ENCODE results near the gene EPC2. TPM values are rescaled to one million over a fixed set of nuclear protein-coding genes. Genes with fewer than 3 reads are reported as not detected.
A peak's percentile ranks its signal among the peaks of the same experiment; 100 is the strongest.

Gene EPC2
- total RNA-seq, 1 experiment from 2014 or later, result 16.0 TPM

- H3K36me3 ChIP-seq, result no peaks in the 10 kb centered on the region
- H3K4me3 ChIP-seq, result no peak overlapping the region
- H3K4me1 ChIP-seq (replicated peaks), result peaks cover 10% of the 10 kb centered on the region
- no peaks in the 10 kb centered on the region for H3K9me3 ChIP-seq (replicated peaks)
- no peaks in the 10 kb centered on the region for H3K27me3 ChIP-seq (replicated peaks)
- no peak overlapping the region for H3K27ac ChIP-seq
- DNase-seq (ENCODE audit: low read depth in 1 of 2, low spot score in 2 of 2), result no peak
These were observed 27.9 kb upstream of the EPC2 start for GRCh38 chr2:148616662-148617061.

GRCh38 chr2:148617219-148617618 lies 27.3 kb upstream of the EPC2 start:
- Histone ChIP-seq H3K4me3 (no peak overlapping the region), H3K27ac (no peak overlapping the region), H3K36me3 (no peaks in the 10 kb centered on the region), H3K4me1 (replicated peaks) (peaks cover 10% of the 10 kb centered on the region), H3K9me3 (replicated peaks) (no peaks in the 10 kb centered on the region), H3K27me3 (replicated peaks) (no peaks in the 10 kb centered on the region)
- no peak for DNase-seq (ENCODE audit: low read depth in 1 of 2, low spot score in 2 of 2)

- Histone ChIP-seq H3K4me1 (replicated peaks) (peaks cover 4% of the 10 kb centered on the region), H3K27me3 (replicated peaks) (no peaks in the 10 kb centered on the region)
These were observed 24.9 kb upstream of the EPC2 start for GRCh38 chr2:148619560-148620195.

GRCh38 chr2:148622366-148622765 lies 22.2 kb upstream of the EPC2 start:
- Histone ChIP-seq H3K27me3 (replicated peaks) (no peaks in the 10 kb centered on the region), H3K27ac (no peak overlapping the region), H3K4me1 (replicated peaks) (peaks cover 4% of the 10 kb centered on the region), H3K36me3 (no peaks in the 10 kb centered on the region), H3K4me3 (no peak overlapping the region), H3K9me3 (replicated peaks) (no peaks in the 10 kb centered on the region)
- DNase-seq (ENCODE audit: low read depth in 1 of 2, low spot score in 2 of 2), result no peak

More at GRCh38 chr2:148619560-148620195, 24.9 kb upstream of the EPC2 start:
- Histone ChIP-seq H3K27ac (no peak overlapping the region), H3K9me3 (replicated peaks) (no peaks in the 10 kb centered on the region), H3K4me3 (no peak overlapping the region), H3K36me3 (no peaks in the 10 kb centered on the region)
- DNase-seq (ENCODE audit: low read depth in 1 of 2, low spot score in 2 of 2), result no peak

GRCh38 chr2:148623086-148623485 lies 21.5 kb upstream of the EPC2 start:
- H3K27ac ChIP-seq, result no peak overlapping the region
- H3K9me3 ChIP-seq (replicated peaks), result no peaks in the 10 kb centered on the region
- H3K36me3 ChIP-seq, result no peaks in the 10 kb centered on the region
- no peak for DNase-seq (ENCODE audit: low read depth in 1 of 2, low spot score in 2 of 2)
- H3K4me1 ChIP-seq (replicated peaks), result peaks cover 4% of the 10 kb centered on the region
- H3K4me3 ChIP-seq, result no peak overlapping the region
- no peaks in the 10 kb centered on the region for H3K27me3 ChIP-seq (replicated peaks)

GRCh38 chr2:148627224-148627623 lies 17.3 kb upstream of the EPC2 start:
- Histone ChIP-seq H3K36me3 (no peaks in the 10 kb centered on the region), H3K4me3 (no peak overlapping the region)

GRCh38 chr2:148634749-148635148 lies 9.8 kb upstream of the EPC2 start:
- DNase-seq (ENCODE audit: low read depth in 1 of 2, low spot score in 2 of 2), result no peak
- Histone ChIP-seq H3K27me3 (replicated peaks) (peaks cover 4% of the 10 kb centered on the region), H3K9me3 (replicated peaks) (no peaks in the 10 kb centered on the region), H3K36me3 (no peaks in the 10 kb centered on the region), H3K27ac (no peak overlapping the region), H3K4me3 (no peak overlapping the region), H3K4me1 (replicated peaks) (no peaks in the 10 kb centered on the region)

More at GRCh38 chr2:148627224-148627623, 17.3 kb upstream of the EPC2 start:
- Histone ChIP-seq H3K27ac (no peak overlapping the region), H3K27me3 (replicated peaks) (no peaks in the 10 kb centered on the region), H3K9me3 (replicated peaks) (no peaks in the 10 kb centered on the region; the same call in 1 of the 2 replicates), H3K4me1 (replicated peaks) (peaks cover 4% of the 10 kb centered on the region)
- no peak for DNase-seq (ENCODE audit: low read depth in 1 of 2, low spot score in 2 of 2)

- H3K27ac ChIP-seq, result no peak overlapping the region
- H3K4me1 ChIP-seq (replicated peaks), result peaks cover 7% of the 10 kb centered on the region
- H3K36me3 ChIP-seq, result no peaks in the 10 kb centered on the region
- peaks cover 7% of the 10 kb centered on the region for H3K27me3 ChIP-seq (replicated peaks)
- DNase-seq (ENCODE audit: low read depth in 1 of 2, low spot score in 2 of 2), result no peak
- H3K4me3 ChIP-seq, result no peak overlapping the region
- no peaks in the 10 kb centered on the region for H3K9me3 ChIP-seq (replicated peaks)
These were observed 6.0 kb upstream of the EPC2 start for GRCh38 chr2:148638543-148638942.

GRCh38 chr2:148640767-148641166 lies 3.8 kb upstream of the EPC2 start:
- no peak overlapping the region for H3K4me3 ChIP-seq
- H3K9me3 ChIP-seq (replicated peaks), result no peaks in the 10 kb centered on the region
- H3K27ac ChIP-seq, result no peak overlapping the region
- H3K36me3 ChIP-seq, result peaks cover 3% of the 10 kb centered on the region; the same call in 1 of the 2 replicates
- H3K27me3 ChIP-seq (replicated peaks), result peaks cover 7% of the 10 kb centered on the region
- peaks cover 14% of the 10 kb centered on the region for H3K4me1 ChIP-seq (replicated peaks)
- no peak for DNase-seq (ENCODE audit: low read depth in 1 of 2, low spot score in 2 of 2)

- Histone ChIP-seq H3K27me3 (replicated peaks) (peaks cover 7% of the 10 kb centered on the region), H3K4me1 (replicated peaks) (peaks cover 14% of the 10 kb centered on the region), H3K4me3 (no peak overlapping the region), H3K27ac (no peak overlapping the region), H3K9me3 (replicated peaks) (no peaks in the 10 kb centered on the region), H3K36me3 (peaks cover 3% of the 10 kb centered on the region; the same call in 1 of the 2 replicates)
- DNase-seq (ENCODE audit: low read depth in 1 of 2, low spot score in 2 of 2), result no peak
These were observed 2.3 kb upstream of the EPC2 start for GRCh38 chr2:148642112-148642744.

GRCh38 chr2:148642891-148643416 lies 1.6 kb upstream of the EPC2 start:
- H3K4me1 ChIP-seq (replicated peaks), result peaks cover 14% of the 10 kb centered on the region
- H3K36me3 ChIP-seq, result peaks cover 3% of the 10 kb centered on the region; the same call in 1 of the 2 replicates
- no peaks in the 10 kb centered on the region for H3K9me3 ChIP-seq (replicated peaks)
- H3K27me3 ChIP-seq (replicated peaks), result peaks cover 7% of the 10 kb centered on the region
- no peak overlapping the region for H3K27ac ChIP-seq
- no peak overlapping the region for H3K4me3 ChIP-seq
- DNase-seq (ENCODE audit: low read depth in 1 of 2, low spot score in 2 of 2), result peak in 1 of 2 experiments; percentile 31

- Histone ChIP-seq H3K4me1 (replicated peaks) (peaks cover 14% of the 10 kb centered on the region), H3K9me3 (replicated peaks) (no peaks in the 10 kb centered on the region), H3K4me3 (no peak overlapping the region), H3K36me3 (peaks cover 3% of the 10 kb centered on the region; the same call in 1 of the 2 replicates), H3K27ac (no peak overlapping the region), H3K27me3 (replicated peaks) (peaks cover 7% of the 10 kb centered on the region)
- DNase-seq (ENCODE audit: low read depth in 1 of 2, low spot score in 2 of 2), result no peak
These were observed 1.1 kb upstream of the EPC2 start for GRCh38 chr2:148643421-148643820.

GRCh38 chr2:148644883-148645538 lies 460 bp downstream of the EPC2 start:
- H3K9me3 ChIP-seq (replicated peaks), result no peaks in the 10 kb centered on the region
- peak overlapping the region; percentile 91 for H3K4me3 ChIP-seq
- H3K4me1 ChIP-seq (replicated peaks), result peaks cover 14% of the 10 kb centered on the region
- DNase-seq (ENCODE audit: low read depth in 1 of 2, low spot score in 2 of 2), result peak; percentile 89 to 99
- peaks cover 3% of the 10 kb centered on the region; the same call in 1 of the 2 replicates for H3K36me3 ChIP-seq
- H3K27ac ChIP-seq, result peak overlapping the region; percentile 93
- H3K27me3 ChIP-seq (replicated peaks), result peaks cover under 1% of the 10 kb centered on the region; the same call in 1 of the 2 replicates
